ENCODE measurements around the gene FAM170B.

DNA sequence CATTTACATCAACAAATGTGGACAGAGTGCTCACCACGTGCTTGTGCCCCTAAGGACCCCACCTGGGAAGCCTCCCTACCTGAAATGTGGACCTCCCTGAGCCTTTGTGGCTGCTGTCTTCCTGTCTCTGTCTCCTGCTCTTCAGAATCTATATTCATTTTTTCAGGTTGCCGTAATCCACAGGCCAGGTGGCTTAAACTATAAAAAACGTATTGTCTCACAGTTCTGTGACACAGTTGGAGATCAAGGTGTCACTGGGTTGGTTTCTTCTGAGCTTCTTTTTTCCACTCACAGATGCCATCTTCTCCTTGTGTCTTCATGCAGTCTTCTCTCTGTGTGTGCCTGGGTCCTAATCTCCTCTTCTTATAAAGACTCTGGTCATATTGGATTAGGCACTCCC lies 12.9 kb downstream of the FAM170B start:
- TF ChIP-seq, protein P1, sequence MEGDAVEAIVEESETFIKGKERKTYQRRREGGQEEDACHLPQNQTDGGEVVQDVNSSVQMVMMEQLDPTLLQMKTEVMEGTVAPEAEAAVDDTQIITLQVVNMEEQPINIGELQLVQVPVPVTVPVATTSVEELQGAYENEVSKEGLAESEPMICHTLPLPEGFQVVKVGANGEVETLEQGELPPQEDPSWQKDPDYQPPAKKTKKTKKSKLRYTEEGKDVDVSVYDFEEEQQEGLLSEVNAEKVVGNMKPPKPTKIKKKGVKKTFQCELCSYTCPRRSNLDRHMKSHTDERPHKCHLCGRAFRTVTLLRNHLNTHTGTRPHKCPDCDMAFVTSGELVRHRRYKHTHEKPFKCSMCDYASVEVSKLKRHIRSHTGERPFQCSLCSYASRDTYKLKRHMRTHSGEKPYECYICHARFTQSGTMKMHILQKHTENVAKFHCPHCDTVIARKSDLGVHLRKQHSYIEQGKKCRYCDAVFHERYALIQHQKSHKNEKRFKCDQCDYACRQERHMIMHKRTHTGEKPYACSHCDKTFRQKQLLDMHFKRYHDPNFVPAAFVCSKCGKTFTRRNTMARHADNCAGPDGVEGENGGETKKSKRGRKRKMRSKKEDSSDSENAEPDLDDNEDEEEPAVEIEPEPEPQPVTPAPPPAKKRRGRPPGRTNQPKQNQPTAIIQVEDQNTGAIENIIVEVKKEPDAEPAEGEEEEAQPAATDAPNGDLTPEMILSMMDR (conservative IDR thresholded peaks at IDR 0.05 in 1 of 2, IDR thresholded peaks at IDR 0.05 in 1 of 2; ENCODE audit: extremely low read depth in 1 of 2, insufficient read depth in 1 of 2, low read depth in 1 of 2, low read length in 2 of 2) = no peak
- TF ChIP-seq EZH2 (IDR thresholded peaks at IDR 0.05; ENCODE audit: borderline replicate concordance, low read length) = no peak

All from mammary epithelial cell (primary cell).